GM19438 (cell line): Measurements from ENCODE around the gene PPM1H.

ENCODE experiments used
- ATAC-seq: cut with Tn5 transposase; IDR thresholded peaks from one replicate; pipeline ENCODE4 v1.9.1; 2021; ENCODE audit warnings: low read depth; ENCODE audit not compliant: unreplicated experiment

PPM1H gene

GRCh38 chr12:62774794-62775193 is 160.2 kb downstream of the PPM1H start:
- ATAC-seq, result no peak

GRCh38 chr12:62772416-62772955 is 162.5 kb downstream of the PPM1H start:
- ATAC-seq, result no peak

- ATAC-seq, result no peak
These were observed 163.1 kb downstream of the PPM1H start for GRCh38 chr12:62771828-62772227.

- no peak for ATAC-seq
These were observed 164.6 kb downstream of the PPM1H start for GRCh38 chr12:62770381-62770780.

GRCh38 chr12:62769076-62769619 is 165.8 kb downstream of the PPM1H start:
- ATAC-seq, result no peak

GRCh38 chr12:62767946-62768345 is 167.0 kb downstream of the PPM1H start:
- no peak for ATAC-seq

- ATAC-seq, result no peak
These were observed 167.5 kb downstream of the PPM1H start for GRCh38 chr12:62767496-62767895.

- ATAC-seq, result no peak
These were observed 168.5 kb downstream of the PPM1H start for GRCh38 chr12:62766496-62766895.

GRCh38 chr12:62763861-62764645 is 170.9 kb downstream of the PPM1H start:
- ATAC-seq, result no peak

GRCh38 chr12:62763312-62763711 is 171.6 kb downstream of the PPM1H start:
- ATAC-seq, result no peak

- no peak for ATAC-seq
These were observed 172.3 kb downstream of the PPM1H start for GRCh38 chr12:62762645-62763044.

- no peak for ATAC-seq
These were observed 173.3 kb downstream of the PPM1H start for GRCh38 chr12:62761658-62762057.

- ATAC-seq, result peak; percentile 99
These were observed 174.2 kb downstream of the PPM1H start for GRCh38 chr12:62760779-62761178.

GRCh38 chr12:62760341-62760740 is 174.6 kb downstream of the PPM1H start:
- peak; percentile 53 for ATAC-seq

GRCh38 chr12:62758216-62758615 is 176.7 kb downstream of the PPM1H start:
- no peak for ATAC-seq

GRCh38 chr12:62757048-62757447 is 177.9 kb downstream of the PPM1H start:
- no peak for ATAC-seq

GRCh38 chr12:62754706-62755105 is 180.2 kb downstream of the PPM1H start:
- ATAC-seq, result no peak

- no peak for ATAC-seq
These were observed 183.2 kb downstream of the PPM1H start for GRCh38 chr12:62751810-62752155.

- no peak for ATAC-seq
These were observed 183.8 kb downstream of the PPM1H start for GRCh38 chr12:62750941-62751809.

GRCh38 chr12:62749586-62749985 is 185.4 kb downstream of the PPM1H start:
- no peak for ATAC-seq

GRCh38 chr12:62748941-62749468 is 185.9 kb downstream of the PPM1H start:
- no peak for ATAC-seq
